Upper lobe of left lung (tissue), 4 donors: ENCODE measurements around the gene DDX10.

Experiments used
- POLR2AphosphoS5 ChIP-seq, 2 donors: sonication (generic); formaldehyde crosslinking; IDR thresholded peaks; one replicate each; pipeline ENCODE4 v1.5.1; 2017; ENCODE audit warnings: antibody characterized with exemption in 2 of 2
- TF ChIP-seq, protein P1 (sequence below), 6 experiments: fragments of 450-650 bp in 4 of 6; fragments of 200-600 bp in 2 of 6; sonication (generic) in 2 of 6; IDR thresholded peaks; one replicate each; pipeline ENCODE4 v1.5.1; 2016 to 2019; ENCODE audit warnings: antibody characterized with exemption in 6 of 6

DNA sequence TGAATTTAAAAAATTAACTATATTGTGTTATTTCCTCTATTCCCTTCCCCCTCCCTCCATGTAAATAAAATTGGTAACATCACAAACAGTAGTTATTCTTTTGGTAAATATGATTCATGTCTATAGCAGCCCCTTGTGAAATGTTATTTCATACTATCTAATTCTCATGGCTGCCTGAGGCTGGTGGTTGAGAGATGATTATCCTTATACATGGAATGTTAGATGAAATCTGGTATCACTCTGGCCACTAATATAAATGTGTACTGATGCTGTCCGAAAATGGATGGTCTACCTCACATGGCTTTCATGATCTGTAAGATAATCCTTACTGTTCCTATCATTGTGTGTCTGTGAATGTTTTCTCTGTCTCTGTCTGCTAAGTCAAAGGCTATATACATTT lies 46.3 kb upstream of the DDX10 start:
- TF ChIP-seq POLR2AphosphoS5 (IDR thresholded peaks at IDR 0.05) = no peak
- TF ChIP-seq, protein P1, sequence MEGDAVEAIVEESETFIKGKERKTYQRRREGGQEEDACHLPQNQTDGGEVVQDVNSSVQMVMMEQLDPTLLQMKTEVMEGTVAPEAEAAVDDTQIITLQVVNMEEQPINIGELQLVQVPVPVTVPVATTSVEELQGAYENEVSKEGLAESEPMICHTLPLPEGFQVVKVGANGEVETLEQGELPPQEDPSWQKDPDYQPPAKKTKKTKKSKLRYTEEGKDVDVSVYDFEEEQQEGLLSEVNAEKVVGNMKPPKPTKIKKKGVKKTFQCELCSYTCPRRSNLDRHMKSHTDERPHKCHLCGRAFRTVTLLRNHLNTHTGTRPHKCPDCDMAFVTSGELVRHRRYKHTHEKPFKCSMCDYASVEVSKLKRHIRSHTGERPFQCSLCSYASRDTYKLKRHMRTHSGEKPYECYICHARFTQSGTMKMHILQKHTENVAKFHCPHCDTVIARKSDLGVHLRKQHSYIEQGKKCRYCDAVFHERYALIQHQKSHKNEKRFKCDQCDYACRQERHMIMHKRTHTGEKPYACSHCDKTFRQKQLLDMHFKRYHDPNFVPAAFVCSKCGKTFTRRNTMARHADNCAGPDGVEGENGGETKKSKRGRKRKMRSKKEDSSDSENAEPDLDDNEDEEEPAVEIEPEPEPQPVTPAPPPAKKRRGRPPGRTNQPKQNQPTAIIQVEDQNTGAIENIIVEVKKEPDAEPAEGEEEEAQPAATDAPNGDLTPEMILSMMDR (IDR thresholded peaks at IDR 0.05) = no peak
